GM12864 (cell line): ENCODE measurements around the gene ADAM10.

Source experiments
- DNase-seq: peaks from one replicate; pipeline ENCODE4 v3.0.0-alpha.2; 2011; ENCODE audit warnings: low read depth
- H3K4me3 ChIP-seq: 2 replicates; pipeline ENCODE4 v1.5.1; 2011; ENCODE audit warnings: mild to moderate bottlenecking, low read depth, low read length, control low read depth
- CTCF ChIP-seq: IDR thresholded peaks from 2 replicates; pipeline ENCODE4 v1.5.1; 2011; ENCODE audit warnings: low read depth, mild to moderate bottlenecking, moderate library complexity, low read length, control low read depth, inconsistent platforms; ENCODE audit errors: missing control alignments

The ADAM10 gene

GRCh38 chr15:58562135-58562534 lies 187.4 kb downstream of the ADAM10 start:
- DNase-seq, result no peak
- H3K4me3 ChIP-seq, result no peak overlapping the region
- no peak for TF ChIP-seq CTCF

- no peak for DNase-seq
- no peak overlapping the region for H3K4me3 ChIP-seq
- no peak for TF ChIP-seq CTCF
These were observed 188.2 kb downstream of the ADAM10 start for GRCh38 chr15:58561321-58561720.

GRCh38 chr15:58559904-58560588 lies 189.5 kb downstream of the ADAM10 start:
- no peak for TF ChIP-seq CTCF
- H3K4me3 ChIP-seq, result no peak overlapping the region
- no peak for DNase-seq

GRCh38 chr15:58558777-58559176 lies 190.7 kb downstream of the ADAM10 start:
- TF ChIP-seq CTCF, result no peak

GRCh38 chr15:58556541-58556940 lies 193.0 kb downstream of the ADAM10 start:
- H3K4me3 ChIP-seq, result no peak overlapping the region
- DNase-seq, result no peak
- TF ChIP-seq CTCF, result no peak

More at GRCh38 chr15:58558777-58559176, 190.7 kb downstream of the ADAM10 start:
- no peak overlapping the region for H3K4me3 ChIP-seq
- DNase-seq, result no peak

GRCh38 chr15:58556028-58556361 lies 193.5 kb downstream of the ADAM10 start:
- no peak overlapping the region for H3K4me3 ChIP-seq
- DNase-seq, result no peak
- TF ChIP-seq CTCF, result no peak

- no peak for TF ChIP-seq CTCF
- H3K4me3 ChIP-seq, result no peak overlapping the region
- no peak for DNase-seq
These were observed 194.1 kb downstream of the ADAM10 start for GRCh38 chr15:58555162-58556027.
